GM12878 (cell line): ENCODE data around the gene LILRB3. TPM values are rescaled to one million over a fixed set of nuclear protein-coding genes. Genes with fewer than 3 reads are reported as not detected.
A peak's percentile ranks its signal among the peaks of the same experiment; 100 is the strongest.

Experiments
- EP300 ChIP-seq, 2 experiments: fragments of 150-350 bp in 1 of 2; IDR thresholded peaks; 2 replicates each; pipeline ENCODE4 v1.6.1; 2011 to 2012; ENCODE audit warnings: low read depth in 2 of 2, low read length in 2 of 2, borderline replicate concordance in 1 of 2, improper control_type of control experiment in 1 of 2, inconsistent platforms in 1 of 2; ENCODE audit not compliant: control insufficient read depth in 1 of 2
- GABPA ChIP-seq: IDR thresholded peaks from 2 replicates; pipeline ENCODE4 v1.6.1; 2014; ENCODE audit warnings: antibody characterized with exemption, low read depth, mild to moderate bottlenecking, inconsistent platforms
- GATAD2B ChIP-seq: fragments of 450-650 bp; conservative IDR thresholded peaks from 2 replicates; pipeline ENCODE4 v1.6.1; 2017; ENCODE audit warnings: low read depth, mild to moderate bottlenecking, moderate library complexity
- HSF1 ChIP-seq: fragments of 150-350 bp; IDR thresholded peaks from 2 replicates; pipeline ENCODE4 v1.6.1; 2014; ENCODE audit warnings: mild to moderate bottlenecking, low read depth, low read length
- IKZF1 ChIP-seq: fragments of 450-650 bp; conservative IDR thresholded peaks from 2 replicates; pipeline ENCODE4 v1.6.1; 2017; ENCODE audit warnings: antibody characterized with exemption, mild to moderate bottlenecking
- MEF2B ChIP-seq: fragments of 450-650 bp; IDR thresholded peaks from 2 replicates; pipeline ENCODE4 v1.6.1; 2018; ENCODE audit warnings: mild to moderate bottlenecking, moderate library complexity; ENCODE audit not compliant: partially characterized antibody, poor library complexity, severe bottlenecking
- RAD21 ChIP-seq: IDR thresholded peaks from 2 replicates; pipeline ENCODE4 v1.6.1; 2011; ENCODE audit warnings: mild to moderate bottlenecking, low read depth, low read length, moderate library complexity; ENCODE audit not compliant: insufficient read depth
- RUNX3 ChIP-seq: IDR thresholded peaks from 2 replicates; pipeline ENCODE4 v1.6.1; 2012; ENCODE audit warnings: low read length, inconsistent platforms
- SMC3 ChIP-seq: IDR thresholded peaks from 2 replicates; pipeline ENCODE4 v1.6.1; 2011; ENCODE audit warnings: low read length, improper control_type of control experiment, borderline replicate concordance
- SREBF1 ChIP-seq: IDR thresholded peaks from 2 replicates; pipeline ENCODE4 v1.6.1; 2012; ENCODE audit warnings: mild to moderate bottlenecking, low read length
- TCF7 ChIP-seq: IDR thresholded peaks from 2 replicates; pipeline ENCODE4 v1.6.1; 2014; ENCODE audit warnings: antibody characterized with exemption, borderline replicate concordance
- ZNF217 ChIP-seq: fragments of 450-650 bp; IDR thresholded peaks from 2 replicates; pipeline ENCODE4 v1.6.1; 2017; ENCODE audit warnings: antibody characterized with exemption, mild to moderate bottlenecking
- polyA plus RNA-seq, 11 experiments: library from polyadenylated mRNA; depleted of rRNA in 4 of 11; unstranded in 6 of 11; stranded (reverse) in 5 of 11; fragments of >200 nt; fragmentation: Nextera tagmentation in 4 of 11; fragmentation: Illumina TruSeq in 1 of 11; extraction: Ambion mirVana in 4 of 11; extraction: Trizol in 1 of 11; gene quantifications; 1 replicate in 1 of 11; 2 replicates in 10 of 11; pipeline versions ENCODE4 v1.2.1 to v1.2.3, GENCODE V29; 2011 to 2016; ENCODE audit warnings: inconsistent platforms in 2 of 11, missing spikeins in 2 of 11, low read depth in 1 of 11
- total RNA-seq, 4 experiments: library from RNA; depleted of rRNA in 3 of 4; stranded (reverse); fragments of >200 nt in 3 of 4; fragmentation: Illumina TruSeq in 1 of 4; extraction: Trizol in 1 of 4; gene quantifications; 2 replicates each; pipeline versions ENCODE4 v1.2.1 to v1.2.3, GENCODE V29; 2013 to 2021
- TF ChIP-seq, protein P1 (sequence below): fragments of 450-650 bp; IDR thresholded peaks from 2 replicates; pipeline ENCODE4 v1.6.1; 2017; ENCODE audit warnings: mild to moderate bottlenecking, moderate library complexity
- TF ChIP-seq, protein P2 (sequence below), 3 experiments: IDR thresholded peaks in 2 of 3; conservative IDR thresholded peaks in 1 of 3; 2 replicates each; pipeline ENCODE4 v1.5.1; 2011; ENCODE audit warnings: low read depth in 3 of 3, low read length in 3 of 3, mild to moderate bottlenecking in 3 of 3, control low read depth in 2 of 3, moderate library complexity in 2 of 3, inconsistent platforms in 1 of 3, mixed read lengths in 1 of 3; ENCODE audit not compliant: control insufficient read depth in 2 of 3, insufficient read depth in 1 of 3; ENCODE audit errors: extremely low read depth in 1 of 3

LILRB3 gene
- total and polyA plus RNA-seq, 10 of the 15 experiments (the other 5 are each of a cell fraction or from before 2014, with no cell fraction given), result 0.04 to 1.1 (median 0.18) TPM; not detected in 1

- TF ChIP-seq SMC3 (no peak), RAD21 (no peak), SREBF1 (no peak), RUNX3 (0 out of 2 replicates have a peak, but pooled peaks have one; percentile 11), TCF7 (no peak), IKZF1 (0 out of 2 replicates have a peak, but pooled peaks have one; percentile 14), GATAD2B (no peak), ZNF217 (0 out of 2 replicates have a peak, but pooled peaks have one; percentile 42), GABPA (no peak), HSF1 (no peak), MEF2B (peak; percentile 81), EP300 (IDR thresholded peaks at IDR 0.05; ENCODE audit: borderline replicate concordance in 1 of 2, control insufficient read depth in 1 of 2, low read depth in 2 of 2, low read length in 2 of 2) (no peak)
- TF ChIP-seq, protein P1, sequence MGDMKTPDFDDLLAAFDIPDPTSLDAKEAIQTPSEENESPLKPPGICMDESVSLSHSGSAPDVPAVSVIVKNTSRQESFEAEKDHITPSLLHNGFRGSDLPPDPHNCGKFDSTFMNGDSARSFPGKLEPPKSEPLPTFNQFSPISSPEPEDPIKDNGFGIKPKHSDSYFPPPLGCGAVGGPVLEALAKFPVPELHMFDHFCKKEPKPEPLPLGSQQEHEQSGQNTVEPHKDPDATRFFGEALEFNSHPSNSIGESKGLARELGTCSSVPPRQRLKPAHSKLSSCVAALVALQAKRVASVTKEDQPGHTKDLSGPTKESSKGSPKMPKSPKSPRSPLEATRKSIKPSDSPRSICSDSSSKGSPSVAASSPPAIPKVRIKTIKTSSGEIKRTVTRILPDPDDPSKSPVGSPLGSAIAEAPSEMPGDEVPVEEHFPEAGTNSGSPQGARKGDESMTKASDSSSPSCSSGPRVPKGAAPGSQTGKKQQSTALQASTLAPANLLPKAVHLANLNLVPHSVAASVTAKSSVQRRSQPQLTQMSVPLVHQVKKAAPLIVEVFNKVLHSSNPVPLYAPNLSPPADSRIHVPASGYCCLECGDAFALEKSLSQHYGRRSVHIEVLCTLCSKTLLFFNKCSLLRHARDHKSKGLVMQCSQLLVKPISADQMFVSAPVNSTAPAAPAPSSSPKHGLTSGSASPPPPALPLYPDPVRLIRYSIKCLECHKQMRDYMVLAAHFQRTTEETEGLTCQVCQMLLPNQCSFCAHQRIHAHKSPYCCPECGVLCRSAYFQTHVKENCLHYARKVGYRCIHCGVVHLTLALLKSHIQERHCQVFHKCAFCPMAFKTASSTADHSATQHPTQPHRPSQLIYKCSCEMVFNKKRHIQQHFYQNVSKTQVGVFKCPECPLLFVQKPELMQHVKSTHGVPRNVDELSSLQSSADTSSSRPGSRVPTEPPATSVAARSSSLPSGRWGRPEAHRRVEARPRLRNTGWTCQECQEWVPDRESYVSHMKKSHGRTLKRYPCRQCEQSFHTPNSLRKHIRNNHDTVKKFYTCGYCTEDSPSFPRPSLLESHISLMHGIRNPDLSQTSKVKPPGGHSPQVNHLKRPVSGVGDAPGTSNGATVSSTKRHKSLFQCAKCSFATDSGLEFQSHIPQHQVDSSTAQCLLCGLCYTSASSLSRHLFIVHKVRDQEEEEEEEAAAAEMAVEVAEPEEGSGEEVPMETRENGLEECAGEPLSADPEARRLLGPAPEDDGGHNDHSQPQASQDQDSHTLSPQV, result no peak
- TF ChIP-seq, protein P2, sequence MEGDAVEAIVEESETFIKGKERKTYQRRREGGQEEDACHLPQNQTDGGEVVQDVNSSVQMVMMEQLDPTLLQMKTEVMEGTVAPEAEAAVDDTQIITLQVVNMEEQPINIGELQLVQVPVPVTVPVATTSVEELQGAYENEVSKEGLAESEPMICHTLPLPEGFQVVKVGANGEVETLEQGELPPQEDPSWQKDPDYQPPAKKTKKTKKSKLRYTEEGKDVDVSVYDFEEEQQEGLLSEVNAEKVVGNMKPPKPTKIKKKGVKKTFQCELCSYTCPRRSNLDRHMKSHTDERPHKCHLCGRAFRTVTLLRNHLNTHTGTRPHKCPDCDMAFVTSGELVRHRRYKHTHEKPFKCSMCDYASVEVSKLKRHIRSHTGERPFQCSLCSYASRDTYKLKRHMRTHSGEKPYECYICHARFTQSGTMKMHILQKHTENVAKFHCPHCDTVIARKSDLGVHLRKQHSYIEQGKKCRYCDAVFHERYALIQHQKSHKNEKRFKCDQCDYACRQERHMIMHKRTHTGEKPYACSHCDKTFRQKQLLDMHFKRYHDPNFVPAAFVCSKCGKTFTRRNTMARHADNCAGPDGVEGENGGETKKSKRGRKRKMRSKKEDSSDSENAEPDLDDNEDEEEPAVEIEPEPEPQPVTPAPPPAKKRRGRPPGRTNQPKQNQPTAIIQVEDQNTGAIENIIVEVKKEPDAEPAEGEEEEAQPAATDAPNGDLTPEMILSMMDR (IDR thresholded peaks at IDR 0.05 in 2 of 3, conservative IDR thresholded peaks at IDR 0.05 in 1 of 3; ENCODE audit: control insufficient read depth in 2 of 3, extremely low read depth in 1 of 3, insufficient read depth in 1 of 3, low read depth in 3 of 3, low read length in 3 of 3), result peak in 2 of 3 experiments; percentile 10 to 20; a peak in 1 of 6 replicates
Measured at GRCh38 chr19:54172471-54173358, 50.1 kb downstream of the LILRB3 start, which contains the start of gene TMC4 (continued).
